HG03575 (cell line): ENCODE data around the gene ATP7A.
"Not testable (repeated sequence)": the region's sequence is repeated elsewhere in the genome, so short reads cannot be mapped to it uniquely, and the experiment has no call there.

Experiments
- ATAC-seq: cut with Tn5 transposase; IDR thresholded peaks from one replicate; pipeline ENCODE4 v1.9.1; 2021; ENCODE audit not compliant: unreplicated experiment, insufficient number of reproducible peaks, low FRiP score; ENCODE audit errors: extremely low read depth

ATP7A gene

GRCh38 chrX:77937291-77937690 is 26.8 kb downstream of the ATP7A start:
- no peak for ATAC-seq

DNA sequence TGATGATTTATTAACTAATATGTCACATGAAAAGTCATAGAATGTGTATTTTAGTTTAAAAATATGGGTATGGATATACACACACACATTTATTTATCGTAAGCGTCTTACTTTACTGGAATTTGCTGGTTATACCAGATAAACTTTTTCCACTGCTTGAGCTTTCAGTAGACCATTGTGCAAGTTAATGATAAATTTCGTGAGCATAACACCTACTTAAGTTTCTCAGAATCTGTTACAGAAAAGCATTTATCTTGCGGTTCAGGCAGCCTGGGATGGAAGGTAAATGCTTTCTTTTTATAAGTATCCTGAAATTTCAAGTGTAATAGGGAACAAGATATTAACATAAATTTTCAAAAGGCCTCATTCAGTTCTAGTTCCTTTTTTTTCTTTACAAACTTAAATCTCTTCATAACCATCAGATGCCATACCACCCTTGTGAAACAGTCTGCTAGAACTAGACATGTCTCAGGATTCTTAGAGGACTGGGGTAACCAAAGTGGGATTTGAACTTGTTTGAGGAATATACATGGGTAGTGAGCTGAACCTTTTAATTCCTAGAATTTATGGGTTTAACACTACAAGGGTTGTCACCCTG is 27.7 kb downstream of the ATP7A start:
- no peak for ATAC-seq

- ATAC-seq, result not testable (repeated sequence)
Measured at GRCh38 chrX:77945031-77945430, 34.5 kb downstream of the ATP7A start.

DNA sequence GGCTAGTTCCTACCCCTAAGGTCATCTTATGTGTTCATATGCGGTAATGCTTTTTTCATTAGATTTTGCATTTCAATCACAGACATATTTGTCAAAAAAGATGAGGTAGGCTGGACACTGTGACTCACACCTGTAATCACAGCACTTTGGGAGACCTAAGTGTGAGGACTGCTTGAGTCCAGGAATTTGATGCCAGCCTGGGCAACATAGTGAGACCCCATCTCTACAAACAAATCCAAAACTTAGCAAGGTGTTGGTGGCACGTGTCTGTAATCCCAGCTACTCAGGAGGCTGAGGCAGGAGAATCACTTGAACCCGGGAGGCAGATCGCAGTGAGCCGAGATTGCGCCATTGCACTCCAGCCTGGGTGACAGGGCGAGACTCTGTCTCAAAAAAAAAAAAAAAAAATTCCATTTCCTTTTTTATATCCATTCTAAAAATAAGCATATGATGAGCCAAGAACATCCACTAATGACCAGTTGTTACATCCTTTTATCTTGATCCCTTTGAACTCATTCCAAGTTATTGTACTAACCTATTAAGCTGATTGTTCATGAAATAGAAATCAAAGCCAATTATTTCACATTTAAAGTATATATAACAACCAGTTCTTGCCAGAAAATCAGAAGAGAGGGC is 35.5 kb downstream of the ATP7A start:
- ATAC-seq, result no peak

DNA sequence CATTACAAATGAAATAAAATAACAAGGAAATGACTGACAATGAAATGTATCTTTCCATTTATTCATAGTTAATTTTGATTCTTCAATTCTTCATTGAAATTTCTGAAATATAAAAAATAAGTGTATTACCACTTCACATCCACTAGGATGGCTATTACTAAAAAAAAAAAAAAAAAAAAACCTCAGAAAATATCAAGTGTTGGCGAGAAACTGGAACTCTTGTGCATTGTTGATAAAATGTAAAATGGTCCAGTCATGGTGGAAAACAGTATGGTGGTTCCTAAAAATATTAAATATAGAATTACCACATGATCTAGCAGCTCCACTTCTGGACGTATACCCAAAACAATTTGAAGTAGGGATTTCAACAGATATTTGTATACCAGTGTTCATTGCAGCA is 36.1 kb downstream of the ATP7A start:
- ATAC-seq, result no peak

DNA sequence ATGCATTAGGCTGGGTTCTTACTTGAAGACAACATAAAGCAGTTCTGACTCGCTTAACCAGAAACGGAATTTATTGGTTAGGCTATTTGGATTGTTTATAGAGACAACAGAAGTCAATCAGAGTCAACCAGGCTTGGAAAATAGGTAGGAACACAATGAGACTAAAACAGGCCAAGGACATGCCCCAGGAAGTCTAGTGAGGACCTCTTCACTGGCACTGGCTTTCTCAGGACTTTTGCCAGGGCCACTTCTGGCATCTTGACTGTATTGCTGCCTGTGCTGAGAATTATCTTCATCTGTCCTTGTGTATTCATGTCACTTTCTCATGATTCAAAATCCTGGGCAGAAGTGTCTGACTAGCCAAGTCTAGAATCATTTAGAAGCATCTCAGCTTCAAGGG is 39.3 kb downstream of the ATP7A start:
- ATAC-seq, result no peak

DNA sequence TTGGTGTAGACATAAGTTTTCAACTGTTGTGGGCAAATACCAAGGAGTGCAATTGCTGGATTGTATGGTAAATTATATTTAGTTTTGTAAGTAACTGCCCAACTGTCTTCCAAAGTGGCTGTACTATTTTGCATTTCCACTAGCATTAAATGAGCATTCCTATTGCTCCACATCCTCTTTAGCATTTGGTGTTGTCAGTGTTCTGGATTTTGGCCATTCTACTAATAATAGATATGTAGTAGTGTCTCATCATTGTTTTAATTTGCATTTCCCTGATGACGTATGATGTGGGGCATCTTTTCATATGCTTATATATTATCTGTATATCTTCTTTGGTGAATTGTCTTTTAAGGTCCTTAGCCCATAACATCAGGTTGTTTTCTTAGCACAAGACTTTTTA is 41.7 kb downstream of the ATP7A start:
- ATAC-seq, result no peak

DNA sequence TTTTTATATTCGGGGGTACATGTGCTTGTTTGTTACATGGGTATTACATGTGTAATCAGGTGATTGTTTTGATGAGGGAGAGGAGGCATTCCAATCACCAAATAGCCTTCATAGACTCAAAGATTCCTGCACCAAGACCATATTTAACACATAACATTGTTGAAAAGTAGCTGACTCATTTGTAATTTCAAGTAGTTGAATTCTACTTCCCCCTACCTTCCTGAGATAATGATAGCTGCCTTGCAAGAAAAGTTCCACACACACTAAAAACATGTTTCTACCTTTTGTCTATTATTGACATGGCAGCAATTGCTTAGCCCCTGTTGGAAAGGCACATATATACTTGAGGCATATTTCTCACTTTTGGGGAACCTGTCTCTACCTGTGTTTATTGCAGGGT is 42.8 kb downstream of the ATP7A start:
- no peak for ATAC-seq

- no peak for ATAC-seq
Measured at GRCh38 chrX:77953708-77954107, 43.2 kb downstream of the ATP7A start.

DNA sequence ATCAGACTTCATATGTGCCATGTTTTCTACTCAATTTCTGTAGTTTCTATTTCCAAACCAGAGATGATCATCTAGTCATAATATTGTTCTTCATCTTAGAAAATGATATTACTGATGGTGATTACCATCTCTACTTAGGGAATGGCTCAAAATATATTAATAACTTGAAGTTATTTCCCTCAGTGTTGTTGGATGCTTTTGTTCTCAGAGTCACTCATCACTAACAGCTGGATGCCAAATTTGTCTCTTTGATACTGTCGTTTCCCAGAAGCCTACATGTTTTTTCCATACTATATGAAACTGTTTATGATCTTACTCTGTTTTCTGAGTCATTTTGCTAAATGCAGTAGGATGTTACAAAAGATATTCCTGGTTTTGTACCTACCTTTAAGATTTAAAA is 50.1 kb downstream of the ATP7A start:
- ATAC-seq, result no peak

DNA sequence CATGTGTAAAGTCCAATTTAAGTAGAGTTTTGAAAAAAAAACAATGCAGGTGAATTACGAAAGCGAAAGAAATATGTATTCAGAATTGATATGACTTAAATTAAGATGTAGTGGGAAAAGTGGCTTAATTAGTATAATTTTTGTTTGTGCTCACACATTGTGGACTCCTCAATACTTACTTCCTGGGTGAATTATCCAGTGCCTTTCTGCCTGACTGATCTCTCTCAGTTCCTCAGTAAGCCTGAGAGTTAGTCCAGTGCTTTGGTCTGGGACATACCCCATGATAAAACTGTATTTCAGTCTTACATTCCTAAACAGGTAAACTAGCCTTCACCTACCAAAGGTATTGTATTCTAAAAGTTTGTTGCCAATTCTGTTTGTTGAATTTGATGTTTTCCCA is 50.6 kb downstream of the ATP7A start:
- no peak for ATAC-seq

DNA sequence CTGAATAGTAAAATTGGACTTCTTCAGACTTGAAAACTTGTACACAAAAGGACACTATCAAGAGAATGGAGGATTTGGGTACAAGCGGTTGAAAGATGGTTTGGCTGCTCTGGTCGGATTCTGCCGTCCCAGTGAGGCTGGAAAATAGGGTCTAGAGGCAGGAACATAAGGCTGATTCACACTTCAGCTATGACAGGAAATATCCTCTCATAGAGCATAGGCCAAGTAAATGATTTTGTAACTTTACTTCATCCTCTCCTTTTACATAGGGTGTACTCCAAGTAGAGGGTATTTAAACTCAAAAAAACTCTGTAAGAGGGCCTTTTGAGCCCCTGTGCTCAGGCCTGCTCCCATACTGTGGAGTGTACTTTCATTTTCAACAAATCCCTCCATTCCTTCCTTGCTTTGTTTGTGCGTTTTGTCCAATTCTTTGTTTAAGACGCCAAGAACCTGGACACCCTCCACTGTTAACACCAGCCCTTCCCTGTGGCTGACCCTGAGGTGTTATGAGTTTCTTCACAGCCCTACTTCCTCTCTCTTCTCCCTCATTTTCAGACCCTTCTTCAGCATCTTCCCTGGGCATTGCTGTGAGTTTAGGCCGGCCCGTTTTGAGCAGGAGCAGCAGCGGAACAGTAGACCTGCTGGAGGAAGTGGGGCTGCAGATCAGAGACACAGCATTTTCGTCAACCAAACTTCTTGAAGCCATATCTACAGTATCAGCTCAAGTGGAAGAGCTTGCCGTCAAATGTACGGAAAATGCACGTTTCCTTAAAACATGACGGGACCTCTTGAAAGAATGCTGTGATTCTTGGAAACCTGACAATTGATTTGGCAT is 51.8 kb downstream of the ATP7A start:
- no peak for ATAC-seq

DNA sequence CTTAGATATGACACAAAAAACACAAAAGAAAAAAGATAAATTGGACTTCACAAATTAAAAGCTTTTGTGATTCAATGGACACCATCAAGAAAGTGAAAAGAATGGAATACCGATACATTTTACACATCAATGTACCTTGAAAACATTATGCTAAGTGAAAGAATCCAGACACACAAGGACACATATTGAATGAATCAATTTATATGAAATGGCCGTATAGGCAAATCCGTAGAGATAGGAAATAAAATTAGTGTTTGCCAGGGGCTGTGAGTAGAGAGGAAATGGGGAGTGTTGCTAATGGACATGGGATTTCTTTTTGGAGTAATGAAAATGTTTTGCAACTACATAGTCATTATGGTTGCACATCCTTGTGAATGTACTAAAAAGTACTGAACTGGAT is 55.9 kb downstream of the ATP7A start:
- no peak for ATAC-seq

DNA sequence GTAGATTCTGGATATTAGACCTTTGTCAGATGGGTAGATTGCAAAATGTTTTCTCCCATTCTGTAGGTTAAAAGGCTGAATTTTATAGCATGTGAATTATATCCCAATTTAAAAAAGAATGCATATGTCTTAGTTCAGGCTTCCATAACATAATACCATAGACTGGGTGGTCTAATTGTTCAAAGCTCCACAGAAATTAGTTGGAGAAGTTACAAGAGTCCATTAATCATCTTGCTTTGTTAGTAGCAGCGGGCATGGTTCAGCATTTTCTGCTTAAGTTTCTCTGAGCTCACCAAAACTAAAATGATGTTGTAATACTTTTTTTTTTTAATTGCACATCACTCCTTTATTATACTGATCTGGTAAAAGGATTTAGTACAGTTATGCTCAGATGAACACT is 57.1 kb downstream of the ATP7A start:
- no peak for ATAC-seq

GRCh38 chrX:77969538-77969937 is 59.0 kb downstream of the ATP7A start, which contains the start of gene PGAM4:
Gene PGAM4 (minus strand): TSS chrX:77969638. CDS start chrX:77969638, 0 bp downstream.
- ATAC-seq, result no peak

- no peak for ATAC-seq
Measured at GRCh38 chrX:77975755-77976154, 65.3 kb downstream of the ATP7A start.

- ATAC-seq, result no peak
Measured at GRCh38 chrX:77977095-77977494, 66.6 kb downstream of the ATP7A start.

DNA sequence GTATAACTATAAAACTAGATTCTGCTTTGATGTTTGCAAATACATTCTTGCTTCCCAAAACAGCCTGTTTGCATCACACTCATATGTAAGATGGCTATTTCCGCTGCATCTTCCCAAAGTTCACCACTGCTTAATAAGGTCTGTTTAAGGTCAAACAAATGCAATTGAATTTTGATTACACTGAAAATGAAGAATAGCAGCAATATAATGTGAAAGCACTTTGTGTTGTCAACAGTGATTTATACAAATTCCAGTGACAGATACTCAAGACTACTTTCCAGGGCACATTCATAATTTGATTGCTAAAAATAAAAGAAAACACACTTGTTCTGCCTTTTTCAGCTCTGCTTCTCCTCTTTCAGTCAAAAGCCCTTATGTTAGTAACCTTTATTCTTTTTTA is 67.0 kb downstream of the ATP7A start:
- no peak for ATAC-seq

DNA sequence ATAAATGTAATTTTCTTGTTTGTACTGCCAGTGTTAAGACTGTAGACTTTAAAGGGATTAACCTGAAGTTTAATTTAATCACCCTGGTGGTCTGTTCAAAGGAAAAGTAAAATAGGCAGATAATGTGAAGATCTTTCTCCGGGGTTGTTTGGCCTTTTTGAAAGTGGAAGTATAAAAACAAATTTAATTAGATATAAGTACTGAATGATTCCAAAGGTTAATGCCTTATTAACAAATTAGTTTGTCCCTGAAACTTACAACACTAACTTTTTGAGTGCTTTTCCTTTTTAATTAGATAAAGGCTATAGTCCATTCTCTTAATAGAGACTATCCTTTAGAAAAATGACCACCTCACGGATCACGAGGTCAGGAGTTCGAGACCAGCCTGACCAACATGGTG is 69.4 kb downstream of the ATP7A start:
- no peak for ATAC-seq

DNA sequence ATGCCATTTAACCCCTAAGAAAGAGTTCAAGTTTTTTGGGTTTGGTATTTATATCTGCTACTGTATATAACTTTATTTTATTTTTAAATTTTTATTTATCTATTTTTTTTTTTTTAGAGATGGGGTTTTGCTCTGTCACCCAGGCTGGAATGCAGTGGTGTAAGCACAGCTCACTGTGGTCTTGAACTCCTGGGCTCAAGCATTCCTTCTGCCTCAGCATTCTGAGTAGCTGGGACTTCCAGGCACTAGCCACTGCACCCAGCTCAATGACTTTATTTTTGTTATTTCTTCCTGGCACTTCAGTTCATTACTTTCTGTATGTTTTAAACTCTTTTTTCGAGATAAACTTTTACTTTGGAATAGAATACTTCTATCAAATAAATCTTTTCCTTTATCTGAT is 101.4 kb downstream of the ATP7A start:
- no peak for ATAC-seq
